T47D (cell line): ENCODE results near the gene PPCS.

Experiments
- DNase-seq, 2 experiments: peaks; one replicate each; pipeline versions ENCODE4 v3.0.0 to v3.0.0-alpha.2; 2011 to 2012; ENCODE audit warnings: low read depth in 1 of 2, low spot score in 1 of 2
- JUND ChIP-seq: IDR thresholded peaks from 2 replicates; pipeline ENCODE4 v1.6.1; 2012; ENCODE audit warnings: low read depth
- in situ Hi-C: cut with HindIII; loops from 2 replicates; pipeline ENCODE4 v1.10.0; 2016; ENCODE audit warnings: low sequenced_read_pairs, low pct_unique_long_range_greater_than_20kb

The PPCS gene

DNA sequence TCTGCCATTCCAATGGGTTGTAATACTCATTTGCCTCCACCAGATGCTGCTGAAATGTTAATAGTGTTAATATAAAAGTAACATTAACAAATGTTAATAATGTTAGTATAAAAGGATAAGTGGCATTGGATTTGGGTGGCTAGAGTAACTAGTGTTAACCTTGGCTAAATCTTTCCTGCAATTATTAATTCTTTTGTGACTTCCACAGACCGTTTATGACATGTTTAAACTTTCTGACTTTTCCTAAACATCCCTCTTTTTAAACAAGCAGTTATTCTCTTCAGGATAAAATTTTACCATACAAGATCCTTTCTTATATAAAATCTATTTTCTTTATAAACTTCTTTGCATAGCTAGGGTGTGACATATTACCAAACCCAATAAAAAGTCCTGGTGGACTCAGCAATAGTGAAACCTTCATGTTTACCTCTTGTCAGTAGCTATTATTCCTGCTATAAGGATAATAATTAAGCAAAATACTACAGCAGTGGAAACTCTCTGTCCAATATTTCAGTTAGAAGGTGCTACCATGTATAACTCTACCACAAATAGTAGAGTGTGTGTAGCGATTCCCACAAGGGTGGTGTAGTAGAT lies 48.3 kb downstream of the PPCS start:
- no peak for TF ChIP-seq JUND
- in situ Hi-C loops: no loop called here
- DNase-seq: no peak

DNA sequence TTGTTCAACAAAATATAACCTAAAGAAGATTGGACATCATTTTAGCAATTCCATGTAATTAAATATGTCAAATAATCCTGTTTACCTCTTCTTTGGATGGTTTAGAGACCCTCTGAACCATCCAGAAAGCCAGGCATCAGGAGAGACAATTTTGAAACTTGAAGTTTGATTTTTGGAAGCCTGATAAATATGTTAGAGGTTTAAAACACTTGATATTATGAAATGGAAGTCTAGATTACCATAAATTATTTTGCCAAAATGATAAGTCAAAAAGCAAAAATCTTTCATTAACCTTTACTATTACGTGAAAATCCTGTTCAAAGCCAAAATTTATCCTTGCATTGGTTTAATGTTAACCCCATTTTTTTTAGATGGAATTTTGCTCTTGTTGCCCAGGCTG lies 50.2 kb downstream of the PPCS start:
- TF ChIP-seq JUND: no peak
- DNase-seq: no peak
- in situ Hi-C loops: no loop called here
